Transverse colon (tissue), 4 donors: ENCODE data around the gene RPS3. TPM values are rescaled to one million over a fixed set of nuclear protein-coding genes. Genes with fewer than 3 reads are reported as not detected.

Experiments used
- DNase-seq: peaks from one replicate; pipeline ENCODE4 v3.0.0-alpha.2; 2019
- H3K27ac ChIP-seq, 4 donors: fragments of 200-600 bp; sonication (generic); 2 replicates each; pipeline ENCODE4 v1.5.1; 2016 to 2018; ENCODE audit warnings: inconsistent platforms in 4 of 4
- H3K27me3 ChIP-seq: fragments of 200-600 bp; sonication (generic); 2 replicates; pipeline ENCODE4 v1.5.1; 2017; ENCODE audit warnings: inconsistent platforms
- H3K36me3 ChIP-seq, 4 donors: fragments of 200-600 bp; sonication (generic); 2 replicates each; pipeline ENCODE4 v1.5.1; 2017 to 2019; ENCODE audit warnings: inconsistent platforms in 4 of 4
- H3K4me1 ChIP-seq, 4 donors: fragments of 200-600 bp; sonication (generic); 2 replicates each; pipeline ENCODE4 v1.5.1; 2017 to 2020; ENCODE audit warnings: inconsistent platforms in 4 of 4
- H3K4me3 ChIP-seq, 4 donors: fragments of 200-600 bp; sonication (generic); 1 replicate in 1 of 4; 2 replicates in 3 of 4; pipeline versions ENCODE4 v1.5.1 to v1.6.1; 2017 to 2019; ENCODE audit warnings: inconsistent platforms in 4 of 4
- H3K9me3 ChIP-seq, 2 donors: fragments of 200-600 bp; sonication (generic); 2 replicates each; pipeline ENCODE4 v1.5.1; 2017 to 2019; ENCODE audit warnings: inconsistent platforms in 2 of 2
- EP300 ChIP-seq: sonication (generic); formaldehyde crosslinking; IDR thresholded peaks from one replicate; pipeline ENCODE4 v1.6.1; 2017; ENCODE audit warnings: antibody characterized with exemption, low read depth
- POLR2A ChIP-seq: fragments of 450-650 bp; IDR thresholded peaks from one replicate; pipeline ENCODE4 v1.6.1; 2016; ENCODE audit warnings: antibody characterized with exemption, mild to moderate bottlenecking, moderate library complexity
- POLR2AphosphoS5 ChIP-seq, 3 donors: sonication (generic); formaldehyde crosslinking; IDR thresholded peaks; one replicate each; pipeline ENCODE4 v1.6.1; 2016; ENCODE audit warnings: antibody characterized with exemption in 3 of 3
- WGBS, 2 donors: methylation state at CpG; one replicate each; pipeline ENCODE4 v1.1.5; 2018; ENCODE audit warnings: low coverage in 1 of 2; 5-methylcytosine and 5-hydroxymethylcytosine counted together
- in situ Hi-C, 4 donors: fragments of 200-750 bp; cut with MboI; loops; one replicate each; pipeline versions ENCODE4 v1.15.0 to v1.15.1; 2017; ENCODE audit warnings: low sequenced_read_pairs in 3 of 4, low pct_ligation_motif_present in 1 of 4, low pct_unique_long_range_greater_than_20kb in 1 of 4
- intact Hi-C: fragments of 100-400 bp; cut with DNase I; formaldehyde crosslinking; loops from one replicate; pipeline ENCODE4 v1.15.1; 2023; ENCODE audit warnings: low total_unique reads
- total RNA-seq, 4 donors: library from RNA; depleted of rRNA; stranded (reverse); fragments of >200 nt; gene quantifications; one replicate each; pipeline ENCODE4 v1.1.0, GENCODE V29; 2016
- TF ChIP-seq, protein P1 (sequence below), 5 experiments: fragments of 200-600 bp in 3 of 5; fragments of 450-650 bp in 2 of 5; sonication (generic) in 3 of 5; IDR thresholded peaks; 1 replicate in 2 of 5; 2 replicates in 3 of 5; pipeline ENCODE4 v1.5.1; 2016 to 2017; ENCODE audit warnings: antibody characterized with exemption in 5 of 5, inconsistent platforms in 3 of 5, mild to moderate bottlenecking in 2 of 5, moderate library complexity in 1 of 5

Gene RPS3
- total RNA-seq, 4 donors from 2014 or later, result 492 to 1,045 (median 813) TPM

DNA sequence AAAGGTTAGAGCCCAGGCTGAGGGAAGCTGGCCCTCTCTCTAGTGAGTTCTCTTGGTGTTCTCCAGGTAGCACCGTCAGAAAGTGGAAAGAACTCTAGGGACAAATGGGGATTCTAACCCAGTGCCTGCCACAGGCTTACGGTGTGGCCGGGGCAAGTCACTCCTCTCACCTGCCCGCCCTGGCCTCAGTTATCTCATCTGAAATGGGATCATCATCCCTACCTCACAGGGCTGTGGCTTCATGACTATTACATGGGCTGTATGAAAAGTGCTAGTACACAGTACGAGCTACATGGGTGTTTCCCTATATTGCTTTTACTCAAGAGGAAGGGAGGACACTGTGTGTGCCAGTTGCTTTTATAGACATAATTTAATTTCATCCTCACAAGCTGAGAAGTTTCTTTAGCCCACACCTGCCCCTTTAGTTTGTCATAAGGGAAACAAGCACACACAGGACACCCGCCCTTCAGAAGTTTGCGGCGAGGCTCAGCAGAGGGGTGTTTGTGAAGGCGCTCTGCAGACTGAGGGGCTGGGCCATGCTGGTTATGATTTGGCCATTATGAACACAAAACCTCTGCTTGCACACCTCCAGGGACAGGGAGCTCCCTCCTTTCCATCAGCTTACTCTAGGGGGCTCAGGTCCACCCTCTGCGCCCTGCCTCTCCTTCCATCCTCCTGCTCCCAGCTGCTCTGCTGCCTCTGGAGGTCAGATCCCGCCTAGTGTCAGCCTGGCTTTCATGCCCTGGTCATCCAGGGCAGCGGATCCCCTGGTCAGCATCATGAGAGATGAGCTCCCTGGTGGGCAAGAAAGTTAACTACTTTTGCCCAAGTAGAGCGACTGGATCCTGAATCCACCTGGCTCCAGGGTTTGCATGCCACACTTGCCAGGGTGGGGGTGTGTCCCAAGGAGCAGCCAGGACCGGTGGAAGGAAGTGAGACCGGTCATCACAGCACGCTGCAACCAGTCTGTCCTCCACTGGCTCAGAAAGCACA lies 32.5 kb downstream of the RPS3 start:
- H3K27me3 ChIP-seq, result peaks cover 43% of the 10 kb centered on the region
- no peaks in the 10 kb centered on the region for H3K9me3 ChIP-seq
- H3K27ac ChIP-seq, result no peak overlapping the region
- no peak for TF ChIP-seq POLR2AphosphoS5 (IDR thresholded peaks at IDR 0.05)
- no peak for TF ChIP-seq EP300
- TF ChIP-seq, protein P1, sequence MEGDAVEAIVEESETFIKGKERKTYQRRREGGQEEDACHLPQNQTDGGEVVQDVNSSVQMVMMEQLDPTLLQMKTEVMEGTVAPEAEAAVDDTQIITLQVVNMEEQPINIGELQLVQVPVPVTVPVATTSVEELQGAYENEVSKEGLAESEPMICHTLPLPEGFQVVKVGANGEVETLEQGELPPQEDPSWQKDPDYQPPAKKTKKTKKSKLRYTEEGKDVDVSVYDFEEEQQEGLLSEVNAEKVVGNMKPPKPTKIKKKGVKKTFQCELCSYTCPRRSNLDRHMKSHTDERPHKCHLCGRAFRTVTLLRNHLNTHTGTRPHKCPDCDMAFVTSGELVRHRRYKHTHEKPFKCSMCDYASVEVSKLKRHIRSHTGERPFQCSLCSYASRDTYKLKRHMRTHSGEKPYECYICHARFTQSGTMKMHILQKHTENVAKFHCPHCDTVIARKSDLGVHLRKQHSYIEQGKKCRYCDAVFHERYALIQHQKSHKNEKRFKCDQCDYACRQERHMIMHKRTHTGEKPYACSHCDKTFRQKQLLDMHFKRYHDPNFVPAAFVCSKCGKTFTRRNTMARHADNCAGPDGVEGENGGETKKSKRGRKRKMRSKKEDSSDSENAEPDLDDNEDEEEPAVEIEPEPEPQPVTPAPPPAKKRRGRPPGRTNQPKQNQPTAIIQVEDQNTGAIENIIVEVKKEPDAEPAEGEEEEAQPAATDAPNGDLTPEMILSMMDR (IDR thresholded peaks at IDR 0.05), result no peak
- no peak for TF ChIP-seq POLR2A
- no peak overlapping the region for H3K4me3 ChIP-seq
- DNase-seq, result no peak
- intact Hi-C loops, result no loop called here
- 42% methylated on average over 7 to 16 of the region's 16 CpGs for WGBS, 2 donors
- H3K4me1 ChIP-seq, result peaks cover 6 to 24% (median 11%) of the 10 kb centered on the region in 4 donors
- H3K36me3 ChIP-seq, result no peaks in the 10 kb centered on the region
- in situ Hi-C loops, result loop anchor here in 1 of 4 donors (25.0 kb wide), 1 partner anchor 105 kb away; the partner anchor contains the start of gene GDPD5

DNA sequence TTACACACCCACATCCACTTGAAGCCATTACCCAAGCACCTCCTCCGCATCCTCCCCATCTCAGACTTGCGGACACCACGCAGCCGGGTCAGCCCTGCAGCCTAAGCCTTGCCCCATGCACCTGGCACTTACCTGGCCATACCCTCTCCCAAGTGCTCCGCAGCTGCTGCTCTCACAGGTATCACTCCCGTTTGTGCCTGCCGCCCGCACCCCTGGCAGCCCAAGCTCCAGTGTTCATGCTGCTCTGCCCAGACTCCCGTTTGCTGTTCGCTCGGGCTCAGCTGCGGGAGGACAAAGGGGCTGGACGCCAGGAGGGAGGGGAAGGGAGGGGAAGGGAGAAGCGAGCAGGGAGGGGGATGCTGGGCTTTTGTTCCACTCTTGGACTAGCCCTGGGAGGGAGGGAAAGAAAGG lies 33.6 kb downstream of the RPS3 start, which contains the start of gene KLHL35:
Gene KLHL35 (minus strand): TSS at position 293 of the 411 bp plus-strand sequence. CDS start 2,574 bp downstream, outside the sequence.
- TF ChIP-seq, protein P1 (IDR thresholded peaks at IDR 0.05), result no peak
- TF ChIP-seq POLR2AphosphoS5 (IDR thresholded peaks at IDR 0.05), result no peak
- no peak for TF ChIP-seq EP300
- no peak for TF ChIP-seq POLR2A
- Histone ChIP-seq H3K36me3 (no peaks in the 10 kb centered on the region), H3K4me1 (peaks cover 6 to 24% (median 11%) of the 10 kb centered on the region in 4 donors), H3K9me3 (no peaks in the 10 kb centered on the region), H3K27me3 (peaks cover 43% of the 10 kb centered on the region), H3K4me3 (no peak within 1 kb of the TSS), H3K27ac (no peak within 1 kb of the TSS)
- DNase-seq, result no peak
- whole genome bisulfite sequencing, 2 donors, result 0 to 29% methylated on average over 2 to 14 of the region's 14 CpGs
- in situ Hi-C loops, result loop anchor here in 1 of 4 donors (25.0 kb wide), 1 partner anchor 104 kb away; the partner anchor contains the start of gene GDPD5
- intact Hi-C loops, result no loop called here

DNA sequence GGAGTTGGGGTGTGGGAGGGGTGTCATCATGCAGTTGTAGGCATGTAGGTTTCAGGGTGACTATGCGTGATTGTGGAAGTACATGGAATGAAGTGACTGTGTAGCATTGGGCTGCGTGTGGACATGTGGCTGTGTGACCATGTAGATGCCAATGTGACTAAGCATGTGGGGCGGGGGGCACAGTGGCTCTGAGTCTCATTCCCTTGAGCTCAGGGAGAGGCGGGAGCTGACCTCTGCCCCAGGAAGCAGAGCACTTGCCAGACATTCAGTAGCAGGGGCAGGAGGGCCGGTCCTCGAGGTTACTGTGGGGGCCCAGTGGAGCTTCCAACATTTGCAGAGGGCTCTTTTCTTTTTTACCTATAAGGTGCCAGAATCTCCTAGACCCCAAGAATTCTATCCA lies 34.1 kb downstream of the RPS3 start:
- Histone ChIP-seq H3K4me1 (peaks cover 6 to 24% (median 11%) of the 10 kb centered on the region in 4 donors), H3K27me3 (peaks cover 43% of the 10 kb centered on the region), H3K4me3 (no peak overlapping the region), H3K36me3 (no peaks in the 10 kb centered on the region), H3K27ac (no peak overlapping the region), H3K9me3 (no peaks in the 10 kb centered on the region)
- in situ Hi-C loops, result loop anchor here in 1 of 4 donors (25.0 kb wide), 1 partner anchor 104 kb away; the partner anchor contains the start of gene GDPD5
- no peak for DNase-seq
- 68% methylated on average over 6 of the region's 6 CpGs; no CpG with 5 or more reads in 1 of the 2 donors for WGBS, 2 donors
- TF ChIP-seq POLR2A (no peak), POLR2AphosphoS5 (IDR thresholded peaks at IDR 0.05) (no peak), EP300 (no peak)
- TF ChIP-seq, protein P1 (IDR thresholded peaks at IDR 0.05), result no peak
- intact Hi-C loops, result no loop called here

DNA sequence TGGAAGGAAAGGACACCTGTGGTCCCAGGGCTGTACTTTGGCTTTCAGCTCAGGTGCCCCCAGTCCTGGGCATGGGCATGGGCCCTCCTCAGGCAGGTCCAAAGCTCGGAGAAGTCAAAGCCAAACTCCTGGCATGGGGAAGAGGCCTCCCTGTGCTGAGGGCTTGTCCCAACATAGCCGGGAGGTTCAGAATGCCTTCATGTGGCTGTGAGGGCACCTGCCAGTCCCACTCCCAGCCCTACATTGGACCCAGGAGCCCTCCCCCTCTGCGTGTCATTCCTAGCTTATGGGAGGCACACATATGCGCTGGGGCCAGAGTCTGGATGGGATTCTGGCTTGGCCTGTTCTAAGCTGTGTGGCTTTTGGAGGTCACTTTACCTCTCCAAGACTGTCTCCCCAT lies 34.7 kb downstream of the RPS3 start:
- no peaks in the 10 kb centered on the region for H3K9me3 ChIP-seq
- 94% methylated on average over 4 of the region's 4 CpGs; no CpG with 5 or more reads in 1 of the 2 donors for WGBS, 2 donors
- TF ChIP-seq POLR2A (no peak), POLR2AphosphoS5 (IDR thresholded peaks at IDR 0.05) (no peak), EP300 (no peak)
- TF ChIP-seq, protein P1 (IDR thresholded peaks at IDR 0.05), result no peak
- in situ Hi-C loops, result loop anchor here in 1 of 4 donors (25.0 kb wide), 1 partner anchor 103 kb away; the partner anchor contains the start of gene GDPD5
- intact Hi-C loops, result no loop called here
- no peak for DNase-seq
- no peak overlapping the region for H3K4me3 ChIP-seq
- H3K27ac ChIP-seq, result no peak overlapping the region
- peaks cover 6 to 21% (median 10%) of the 10 kb centered on the region in 4 donors for H3K4me1 ChIP-seq
- H3K36me3 ChIP-seq, result no peaks in the 10 kb centered on the region
- peaks cover 43% of the 10 kb centered on the region for H3K27me3 ChIP-seq
